GM12872 (cell line): ENCODE data around the gene CAND1.
A peak's percentile ranks its signal among the peaks of the same experiment; 100 is the strongest.

ENCODE experiments used
- TF ChIP-seq, protein P1 (sequence below): IDR thresholded peaks from 3 replicates; pipeline ENCODE4 v1.5.1; 2011; ENCODE audit warnings: low read depth, mild to moderate bottlenecking, low read length, moderate library complexity; ENCODE audit not compliant: insufficient read depth

CAND1 gene

DNA sequence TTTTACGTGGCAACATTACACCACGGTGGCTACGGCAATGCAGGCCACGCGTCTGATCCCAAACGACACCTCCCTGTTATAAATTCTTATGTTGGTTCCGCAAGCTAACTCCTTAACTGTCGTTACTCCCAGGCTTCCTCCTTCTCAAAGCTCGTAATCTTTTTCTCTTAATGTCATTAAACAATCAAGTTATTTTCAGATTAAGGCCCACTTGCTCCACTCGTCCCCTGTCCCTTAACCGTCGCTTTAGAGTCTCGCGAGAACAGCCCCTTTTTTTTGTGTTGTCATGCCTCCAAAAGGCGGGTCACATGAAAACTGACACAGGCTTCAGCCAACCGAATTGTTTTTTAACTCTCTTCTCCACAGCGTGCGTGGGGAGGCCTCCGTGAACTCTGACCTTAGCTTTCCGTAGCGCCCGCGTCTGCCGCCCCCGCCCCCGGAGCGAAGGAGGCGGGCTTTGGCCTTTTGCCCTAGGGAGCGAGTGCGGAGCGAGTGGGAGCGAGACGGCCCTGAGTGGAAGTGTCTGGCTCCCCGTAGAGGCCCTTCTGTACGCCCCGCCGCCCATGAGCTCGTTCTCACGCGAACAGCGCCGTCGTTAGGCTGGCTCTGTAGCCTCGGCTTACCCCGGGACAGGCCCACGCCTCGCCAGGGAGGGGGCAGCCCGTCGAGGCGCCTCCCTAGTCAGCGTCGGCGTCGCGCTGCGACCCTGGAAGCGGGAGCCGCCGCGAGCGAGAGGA, at the start of gene CAND1:
CAND1 (plus strand) TSS at position 463 of the 737 bp plus-strand sequence. CDS start 360 bp downstream, outside the sequence.
- TF ChIP-seq, protein P1, sequence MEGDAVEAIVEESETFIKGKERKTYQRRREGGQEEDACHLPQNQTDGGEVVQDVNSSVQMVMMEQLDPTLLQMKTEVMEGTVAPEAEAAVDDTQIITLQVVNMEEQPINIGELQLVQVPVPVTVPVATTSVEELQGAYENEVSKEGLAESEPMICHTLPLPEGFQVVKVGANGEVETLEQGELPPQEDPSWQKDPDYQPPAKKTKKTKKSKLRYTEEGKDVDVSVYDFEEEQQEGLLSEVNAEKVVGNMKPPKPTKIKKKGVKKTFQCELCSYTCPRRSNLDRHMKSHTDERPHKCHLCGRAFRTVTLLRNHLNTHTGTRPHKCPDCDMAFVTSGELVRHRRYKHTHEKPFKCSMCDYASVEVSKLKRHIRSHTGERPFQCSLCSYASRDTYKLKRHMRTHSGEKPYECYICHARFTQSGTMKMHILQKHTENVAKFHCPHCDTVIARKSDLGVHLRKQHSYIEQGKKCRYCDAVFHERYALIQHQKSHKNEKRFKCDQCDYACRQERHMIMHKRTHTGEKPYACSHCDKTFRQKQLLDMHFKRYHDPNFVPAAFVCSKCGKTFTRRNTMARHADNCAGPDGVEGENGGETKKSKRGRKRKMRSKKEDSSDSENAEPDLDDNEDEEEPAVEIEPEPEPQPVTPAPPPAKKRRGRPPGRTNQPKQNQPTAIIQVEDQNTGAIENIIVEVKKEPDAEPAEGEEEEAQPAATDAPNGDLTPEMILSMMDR, result no peak

DNA sequence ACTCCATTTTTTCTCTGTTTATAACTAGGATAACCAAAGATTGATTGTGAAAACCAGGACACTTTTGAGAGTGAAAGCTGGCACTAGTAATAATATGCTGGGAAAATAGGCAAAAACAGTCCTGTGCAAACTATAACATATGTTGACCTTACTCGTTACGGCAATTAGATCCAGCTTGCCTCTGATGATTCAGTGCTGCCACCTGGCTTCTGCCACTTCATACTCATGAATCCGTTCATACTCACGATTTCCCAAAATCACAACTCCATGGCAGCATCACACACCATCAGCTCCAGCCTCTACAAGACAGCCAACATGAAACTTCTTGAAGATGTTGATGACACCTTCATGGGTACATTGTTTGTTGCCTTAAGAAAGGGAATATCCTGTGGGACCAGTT, 49.1 kb upstream of the CAND1 start:
- TF ChIP-seq, protein P1, result peak; percentile 32; the same call in 1 of the 3 replicates

DNA sequence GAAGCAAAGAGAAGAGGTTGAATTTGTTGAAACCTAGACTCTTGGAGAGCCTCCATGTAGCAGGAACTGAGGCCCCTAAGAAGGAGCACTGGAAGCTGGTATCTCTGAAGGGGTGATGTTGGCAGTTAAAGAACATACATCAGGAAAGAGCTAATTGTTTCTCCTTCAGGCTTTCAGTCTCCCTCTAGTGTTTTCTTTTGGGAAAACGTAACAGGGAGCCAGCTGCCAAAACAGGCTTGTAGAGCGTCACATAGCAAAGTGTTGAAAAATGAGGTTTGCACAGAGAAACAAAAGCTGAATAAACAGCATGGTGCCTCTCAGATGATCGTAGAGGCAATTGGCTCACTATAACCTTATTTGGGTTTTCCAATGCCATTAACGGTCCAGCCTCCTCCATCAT, 46.9 kb upstream of the CAND1 start:
- TF ChIP-seq, protein P1, result no peak; the same call in 2 of the 3 replicates

DNA sequence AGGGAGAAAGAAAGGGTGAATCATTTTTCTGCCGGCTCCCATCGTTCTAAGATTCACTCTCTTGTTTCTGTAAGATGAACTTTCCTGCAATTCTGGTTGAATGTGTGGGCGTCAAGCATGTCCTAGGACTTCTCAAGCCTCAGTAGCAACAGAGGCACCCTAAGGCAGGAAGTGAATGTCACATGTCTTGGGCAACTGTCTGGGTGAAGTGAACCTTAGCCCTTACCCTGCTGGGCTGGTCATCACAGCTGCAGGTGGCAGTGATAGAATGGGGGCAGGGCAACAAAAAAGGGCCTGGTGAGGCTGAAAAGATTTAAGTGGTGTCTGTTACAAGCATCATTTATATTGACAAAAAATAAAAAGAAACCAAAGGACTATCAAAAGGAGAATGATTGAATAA, 45.9 kb upstream of the CAND1 start:
- TF ChIP-seq, protein P1, result no peak

- TF ChIP-seq, protein P1, result no peak
Measured at GRCh38 chr12:67237231-67237630, 31.9 kb upstream of the CAND1 start.

DNA sequence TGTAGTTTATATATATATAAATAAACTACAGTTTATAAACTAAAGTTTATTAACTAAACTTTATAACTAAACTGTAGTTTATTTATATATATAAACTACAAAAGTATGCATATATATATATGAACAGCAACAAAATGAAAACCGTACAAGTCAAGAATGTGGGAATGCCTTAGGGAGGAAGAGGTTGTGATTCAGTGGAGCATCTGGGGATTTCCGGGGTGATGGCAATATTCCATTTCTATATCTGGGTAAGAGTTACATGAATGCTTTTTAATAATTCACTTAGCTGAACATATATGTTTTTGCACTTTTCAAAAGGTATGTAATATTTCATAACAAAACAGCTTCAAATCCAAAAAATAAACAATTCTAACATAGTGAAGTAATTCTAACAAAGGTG, 30.1 kb upstream of the CAND1 start:
- TF ChIP-seq, protein P1, result no peak

- TF ChIP-seq, protein P1, result no peak
Measured at GRCh38 chr12:67241482-67241881, 27.7 kb upstream of the CAND1 start.

GRCh38 chr12:67243260-67243659, 25.9 kb upstream of the CAND1 start:
- TF ChIP-seq, protein P1, result no peak
